Duodenal mucosa (tissue), 2 donors: ENCODE data around the gene SLC12A3.

ENCODE experiments used
- H3K27ac ChIP-seq: one replicate; pipeline ENCODE4 v1.7.0; 2013; ENCODE audit warnings: low read depth, low read length
- H3K27me3 ChIP-seq, 2 donors: one replicate each; pipeline ENCODE4 v1.7.0; 2013; ENCODE audit warnings: low read length in 2 of 2, control low read depth in 1 of 2; ENCODE audit not compliant: insufficient read depth in 2 of 2, control insufficient read depth in 1 of 2
- H3K36me3 ChIP-seq, 2 donors: one replicate each; pipeline ENCODE4 v1.7.0; 2013; ENCODE audit warnings: low read length in 2 of 2, control low read depth in 1 of 2; ENCODE audit not compliant: insufficient read depth in 2 of 2, control insufficient read depth in 1 of 2
- H3K4me1 ChIP-seq, 2 donors: one replicate each; pipeline ENCODE4 v1.7.0; 2013; ENCODE audit warnings: low read length in 2 of 2, control low read depth in 1 of 2; ENCODE audit not compliant: insufficient read depth in 2 of 2, control insufficient read depth in 1 of 2
- H3K4me3 ChIP-seq, 2 donors: one replicate each; pipeline ENCODE4 v1.7.0; 2013; ENCODE audit warnings: low read length in 2 of 2, low read depth in 1 of 2
- H3K9ac ChIP-seq, 2 donors: one replicate each; pipeline ENCODE4 v1.7.0; 2013; ENCODE audit warnings: low read length in 2 of 2, low read depth in 1 of 2
- H3K9me3 ChIP-seq, 2 donors: one replicate each; pipeline ENCODE4 v1.7.0; 2013; ENCODE audit warnings: low read length in 2 of 2, control low read depth in 1 of 2; ENCODE audit not compliant: control insufficient read depth in 1 of 2

Gene SLC12A3

GRCh38 chr16:56847173-56847910, 17.7 kb upstream of the SLC12A3 start:
- no peak overlapping the region for H3K27ac ChIP-seq
- H3K36me3 ChIP-seq: peaks cover 3 to 28% of the 10 kb centered on the region in 2 donors
- H3K9ac ChIP-seq: no peak overlapping the region
- no peaks in the 10 kb centered on the region for H3K4me1 ChIP-seq
- H3K4me3 ChIP-seq: no peak overlapping the region
- no peaks in the 10 kb centered on the region for H3K9me3 ChIP-seq
- H3K27me3 ChIP-seq: no peaks in the 10 kb centered on the region

- H3K4me1 ChIP-seq: no peaks in the 10 kb centered on the region
- no peak overlapping the region for H3K4me3 ChIP-seq
- peaks cover 0 to 18% of the 10 kb centered on the region in 2 donors for H3K36me3 ChIP-seq
- H3K9ac ChIP-seq: no peak overlapping the region
- H3K9me3 ChIP-seq: no peaks in the 10 kb centered on the region
- H3K27me3 ChIP-seq: no peaks in the 10 kb centered on the region
- H3K27ac ChIP-seq: no peak overlapping the region
Measured at GRCh38 chr16:56848029-56848936, 16.7 kb upstream of the SLC12A3 start.

DNA sequence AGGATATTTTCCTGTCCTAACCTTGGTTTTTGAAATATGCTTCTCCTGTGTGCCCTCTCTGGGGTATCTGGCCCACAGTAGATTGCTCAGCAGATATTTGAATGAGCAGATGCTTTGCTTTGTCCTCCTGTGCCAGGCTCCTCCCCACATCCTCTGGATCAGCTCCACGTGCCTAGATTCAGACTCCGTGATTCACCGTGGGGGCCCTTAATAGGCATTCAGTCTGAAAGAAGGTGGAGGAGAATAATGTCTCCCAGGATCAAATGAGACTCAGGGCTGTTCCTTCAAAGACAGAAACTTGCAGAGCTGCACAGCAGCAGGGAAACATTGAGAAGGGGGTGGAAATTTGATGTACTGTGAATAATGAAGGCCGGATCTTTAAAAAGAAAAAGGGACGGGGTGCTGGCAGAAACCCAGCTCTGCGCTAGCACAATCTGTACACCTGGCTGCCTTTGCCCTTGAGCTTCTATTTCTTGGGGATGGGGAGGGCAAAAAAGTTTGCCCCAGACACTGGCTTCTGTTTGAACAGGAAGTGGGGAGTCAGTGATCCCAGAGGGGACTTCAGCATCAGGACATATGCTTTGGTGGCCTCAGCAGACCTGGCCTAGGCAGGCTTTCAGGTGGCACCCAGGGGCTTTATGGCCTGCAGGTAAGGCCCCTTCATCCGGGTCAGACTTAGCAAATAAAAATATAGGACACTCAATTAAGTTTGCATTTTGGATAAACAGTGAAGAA, 15.9 kb upstream of the SLC12A3 start:
- Histone ChIP-seq H3K9me3 (no peaks in the 10 kb centered on the region), H3K36me3 (peaks cover 0 to 11% of the 10 kb centered on the region in 2 donors), H3K9ac (no peak overlapping the region), H3K27me3 (no peaks in the 10 kb centered on the region), H3K4me1 (no peaks in the 10 kb centered on the region), H3K27ac (peak overlapping the region; percentile 54), H3K4me3 (no peak overlapping the region)

DNA sequence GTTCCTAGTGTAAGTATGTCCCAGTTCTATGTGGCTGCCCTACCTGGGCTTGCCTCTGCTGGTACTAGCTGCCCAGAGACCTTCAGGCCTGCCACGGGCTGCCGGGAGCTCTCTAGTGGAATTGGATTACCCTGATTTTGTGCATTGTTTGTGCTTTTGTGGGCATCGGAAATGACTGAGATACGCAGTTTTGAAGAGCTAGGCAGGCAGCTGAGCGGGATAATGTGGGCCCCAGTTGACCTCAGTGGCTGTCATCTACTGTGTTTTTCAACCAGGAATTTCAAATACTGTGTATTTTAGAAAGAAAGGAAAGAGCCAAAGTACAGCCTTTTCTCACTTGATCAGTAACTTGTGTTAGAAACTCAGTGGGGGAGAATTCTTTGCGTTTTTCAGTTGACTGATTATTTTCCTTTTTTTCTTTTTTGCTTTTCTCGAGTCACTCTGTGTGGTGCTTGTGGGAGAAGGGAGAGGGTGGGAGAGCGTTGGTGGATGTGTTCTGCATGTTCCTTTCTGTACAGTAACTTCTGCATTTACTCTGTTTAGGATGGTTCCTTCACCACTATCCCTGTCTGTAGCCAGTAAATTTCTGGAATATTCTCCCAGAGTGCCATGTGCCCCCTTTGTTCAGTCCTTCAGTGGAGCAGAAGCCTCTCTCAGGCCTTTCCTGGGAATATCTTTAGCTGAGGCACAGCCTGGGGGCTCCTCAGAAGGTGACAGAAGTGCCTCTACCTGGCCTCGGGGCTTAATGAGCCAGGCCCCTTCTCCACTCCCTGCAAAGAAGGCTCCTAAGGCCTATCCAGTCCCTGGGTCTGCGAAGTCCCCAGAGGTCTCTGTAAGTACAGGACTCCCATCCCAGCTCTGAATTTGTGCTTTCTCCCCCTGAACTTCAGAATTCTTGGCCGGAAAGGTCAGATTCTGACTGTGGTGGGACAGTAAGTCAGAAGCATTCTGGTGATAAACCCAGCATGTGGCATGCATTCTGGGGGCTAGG, 15.0 kb upstream of the SLC12A3 start:
- no peaks in the 10 kb centered on the region for H3K9me3 ChIP-seq
- H3K9ac ChIP-seq: no peak overlapping the region
- H3K4me1 ChIP-seq: no peaks in the 10 kb centered on the region
- H3K36me3 ChIP-seq: peaks cover 0 to 5% of the 10 kb centered on the region in 2 donors
- no peaks in the 10 kb centered on the region for H3K27me3 ChIP-seq
- peak overlapping the region; percentile 54 for H3K27ac ChIP-seq
- no peak overlapping the region for H3K4me3 ChIP-seq

GRCh38 chr16:56851671-56852400, 13.2 kb upstream of the SLC12A3 start:
- H3K27me3 ChIP-seq: no peaks in the 10 kb centered on the region
- H3K4me3 ChIP-seq: no peak overlapping the region
- no peak overlapping the region for H3K9ac ChIP-seq
- H3K36me3 ChIP-seq: no peaks in the 10 kb centered on the region
- no peaks in the 10 kb centered on the region for H3K9me3 ChIP-seq
- no peak overlapping the region for H3K27ac ChIP-seq
- H3K4me1 ChIP-seq: no peaks in the 10 kb centered on the region

DNA sequence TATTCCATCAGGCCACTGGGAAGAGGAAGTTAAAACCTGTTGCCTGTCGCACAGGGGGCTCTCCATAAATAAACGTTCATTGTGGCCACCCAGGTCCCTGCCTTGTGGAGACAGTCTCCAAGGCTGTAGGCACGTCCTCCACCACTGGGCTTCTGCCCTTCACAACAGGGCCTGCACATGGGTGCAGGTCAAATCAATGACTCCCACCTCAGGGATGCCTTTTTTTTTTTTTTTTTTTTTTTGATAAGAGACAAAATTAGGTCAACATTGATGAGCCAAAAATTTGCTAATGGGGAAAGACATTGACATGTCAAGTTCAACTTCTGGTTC, 12.6 kb upstream of the SLC12A3 start:
- Histone ChIP-seq H3K4me3 (no peak overlapping the region), H3K9ac (no peak overlapping the region), H3K36me3 (no peaks in the 10 kb centered on the region), H3K27ac (no peak overlapping the region), H3K27me3 (no peaks in the 10 kb centered on the region), H3K4me1 (no peaks in the 10 kb centered on the region), H3K9me3 (no peaks in the 10 kb centered on the region)

DNA sequence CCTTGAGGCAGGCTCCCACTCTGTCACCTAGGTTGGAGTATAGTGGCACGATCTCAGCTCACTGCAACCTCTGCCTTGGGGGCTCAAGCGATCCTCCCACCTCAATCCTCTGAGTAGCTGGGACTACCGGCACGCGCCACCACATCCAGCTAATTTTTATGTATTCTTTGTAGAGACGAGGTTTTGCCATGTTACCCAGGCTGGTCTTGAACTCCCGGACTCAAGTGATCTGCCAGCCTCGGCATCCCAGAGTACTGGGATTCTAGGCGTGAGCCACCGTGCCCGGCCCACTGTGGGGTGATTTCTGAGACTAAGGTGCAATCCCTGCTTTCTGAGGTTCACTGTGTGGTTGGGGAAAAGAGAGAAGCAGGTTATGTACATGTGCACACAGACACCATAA, 12.0 kb upstream of the SLC12A3 start:
- Histone ChIP-seq H3K27me3 (no peaks in the 10 kb centered on the region), H3K36me3 (no peaks in the 10 kb centered on the region), H3K4me3 (no peak overlapping the region), H3K9me3 (no peaks in the 10 kb centered on the region), H3K4me1 (no peaks in the 10 kb centered on the region), H3K27ac (no peak overlapping the region), H3K9ac (no peak overlapping the region)

DNA sequence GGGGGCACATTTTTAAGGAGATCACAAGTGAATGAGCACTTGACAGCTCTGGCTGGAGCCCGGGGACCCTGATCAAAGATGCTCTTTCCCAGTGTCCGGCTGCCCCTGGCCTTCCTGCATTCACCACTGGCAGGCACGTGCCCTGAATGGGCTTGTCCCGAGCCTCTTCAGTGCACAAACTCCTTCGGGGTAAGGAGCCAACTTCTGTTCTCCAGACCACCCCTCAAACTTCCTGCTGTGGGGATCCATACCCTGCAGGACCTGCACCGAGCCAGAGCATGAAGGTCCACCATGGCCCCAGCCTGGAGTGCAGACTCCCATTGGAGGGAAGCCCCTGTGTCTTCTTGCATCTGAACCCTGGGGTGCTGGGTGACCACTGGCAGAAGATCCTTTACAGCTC, 9.8 kb upstream of the SLC12A3 start:
- H3K36me3 ChIP-seq: no peaks in the 10 kb centered on the region
- peaks cover 4 to 8% of the 10 kb centered on the region in 2 donors for H3K4me1 ChIP-seq
- no peak overlapping the region for H3K9ac ChIP-seq
- no peaks in the 10 kb centered on the region for H3K9me3 ChIP-seq
- no peaks in the 10 kb centered on the region for H3K27me3 ChIP-seq
- H3K27ac ChIP-seq: no peak overlapping the region
- no peak overlapping the region for H3K4me3 ChIP-seq

DNA sequence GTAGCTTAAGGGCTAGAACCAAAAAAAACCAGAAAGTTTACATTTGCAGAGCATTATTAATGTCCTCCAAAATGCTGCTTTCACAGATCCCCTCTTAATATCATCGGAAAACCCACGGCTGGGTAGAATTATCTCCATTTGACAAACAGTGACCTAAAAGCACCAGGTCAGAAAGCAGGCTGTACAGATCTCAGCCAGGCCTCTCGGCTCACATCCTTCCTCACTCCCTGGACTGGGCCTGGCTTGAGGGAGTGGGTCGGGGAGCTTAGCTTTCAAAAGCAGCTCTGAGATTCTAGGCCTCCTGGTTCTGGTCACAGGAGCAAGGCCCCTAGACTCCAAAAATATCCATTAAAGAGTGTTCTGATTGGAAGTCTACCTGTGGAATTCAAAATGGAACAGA, 9.1 kb upstream of the SLC12A3 start:
- Histone ChIP-seq H3K4me1 (peaks cover 9 to 13% of the 10 kb centered on the region in 2 donors), H3K27me3 (no peaks in the 10 kb centered on the region), H3K9ac (no peak overlapping the region), H3K36me3 (no peaks in the 10 kb centered on the region), H3K27ac (no peak overlapping the region), H3K4me3 (no peak overlapping the region), H3K9me3 (no peaks in the 10 kb centered on the region)
